Measurements from ENCODE around the gene EPB41L1. TPM values are rescaled to one million over a fixed set of nuclear protein-coding genes. Genes with fewer than 3 reads are reported as not detected.

EPB41L1 gene
- polyA plus RNA-seq, 3 donors: 0.05 TPM; not detected in 2

DNA sequence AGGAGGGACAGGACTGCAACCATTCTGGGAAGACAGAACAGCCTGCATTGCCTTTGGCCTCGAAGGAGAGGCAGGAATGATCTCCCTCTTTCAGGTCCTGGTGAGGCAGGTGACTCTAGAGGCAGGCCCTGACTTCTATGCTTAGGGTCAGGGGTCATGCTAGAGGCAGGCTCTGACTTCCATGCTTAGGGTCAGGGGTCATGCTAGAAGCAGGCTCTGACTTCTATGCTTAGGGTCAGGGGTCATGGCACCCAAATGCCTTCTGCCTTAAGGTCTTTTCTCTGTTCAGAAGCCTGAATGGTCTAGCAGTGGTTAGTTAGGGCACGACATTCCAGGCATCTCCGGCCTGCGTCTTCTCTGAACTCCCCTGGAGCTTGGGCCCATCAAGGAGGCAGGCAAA lies 46.7 kb downstream of the EPB41L1 start:
- 97% methylated on average over 3 of the region's 4 CpGs for WGBS (ENCODE audit: insufficient coverage)
- Histone ChIP-seq H2AFZ (ENCODE audit: insufficient read depth, low read depth, low read length, poor library complexity, severe bottlenecking) (no peak overlapping the region), H3K36me3 (replicated peaks in 1 of 2; ENCODE audit: control insufficient read depth in 1 of 2, insufficient read depth in 2 of 2, low read length in 2 of 2) (no peaks in the 10 kb centered on the region), H4K20me1 (ENCODE audit: insufficient read depth, low read length) (peaks cover 3% of the 10 kb centered on the region), H3K27me3 (ENCODE audit: control insufficient read depth in 2 of 2, insufficient read depth in 2 of 2, low read length in 2 of 2) (peaks cover 0 to 4% of the 10 kb centered on the region in 2 donors), H3K4me3 (replicated peaks in 1 of 3; ENCODE audit: low read depth in 2 of 3, low read length in 3 of 3) (no peak overlapping the region), H3K4me2 (replicated peaks; ENCODE audit: extremely low read depth, low read length, poor library complexity, severe bottlenecking) (no peak overlapping the region), H3K27ac (ENCODE audit: low read depth in 1 of 2, low read length in 2 of 2) (no peak overlapping the region), H3K4me1 (ENCODE audit: control insufficient read depth in 1 of 2, insufficient read depth in 2 of 2, low read length in 2 of 2) (no peaks in the 10 kb centered on the region), H3K9ac (ENCODE audit: insufficient read depth, low read length, poor library complexity, severe bottlenecking) (no peak overlapping the region), H3K9me3 (replicated peaks in 1 of 2; ENCODE audit: control insufficient read depth in 1 of 2, insufficient read depth in 1 of 2, low read length in 2 of 2) (no peaks in the 10 kb centered on the region), H3K79me2 (ENCODE audit: insufficient read depth, low read length) (no peaks in the 10 kb centered on the region)
- TF ChIP-seq, protein P1, sequence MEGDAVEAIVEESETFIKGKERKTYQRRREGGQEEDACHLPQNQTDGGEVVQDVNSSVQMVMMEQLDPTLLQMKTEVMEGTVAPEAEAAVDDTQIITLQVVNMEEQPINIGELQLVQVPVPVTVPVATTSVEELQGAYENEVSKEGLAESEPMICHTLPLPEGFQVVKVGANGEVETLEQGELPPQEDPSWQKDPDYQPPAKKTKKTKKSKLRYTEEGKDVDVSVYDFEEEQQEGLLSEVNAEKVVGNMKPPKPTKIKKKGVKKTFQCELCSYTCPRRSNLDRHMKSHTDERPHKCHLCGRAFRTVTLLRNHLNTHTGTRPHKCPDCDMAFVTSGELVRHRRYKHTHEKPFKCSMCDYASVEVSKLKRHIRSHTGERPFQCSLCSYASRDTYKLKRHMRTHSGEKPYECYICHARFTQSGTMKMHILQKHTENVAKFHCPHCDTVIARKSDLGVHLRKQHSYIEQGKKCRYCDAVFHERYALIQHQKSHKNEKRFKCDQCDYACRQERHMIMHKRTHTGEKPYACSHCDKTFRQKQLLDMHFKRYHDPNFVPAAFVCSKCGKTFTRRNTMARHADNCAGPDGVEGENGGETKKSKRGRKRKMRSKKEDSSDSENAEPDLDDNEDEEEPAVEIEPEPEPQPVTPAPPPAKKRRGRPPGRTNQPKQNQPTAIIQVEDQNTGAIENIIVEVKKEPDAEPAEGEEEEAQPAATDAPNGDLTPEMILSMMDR (IDR thresholded peaks at IDR 0.05): no peak
- intact Hi-C loops (cut with micrococcal nuclease): loop anchor here in 1 of 2 donors (5.0 kb wide), 1 partner anchor 241 kb away; no protein-coding TSS in a partner anchor
- Mint-ChIP-seq H3K9me3 (no peaks in the 10 kb centered on the region), H3K4me3 (no peak overlapping the region), H3K27ac (no peak overlapping the region), H3K4me1 (peaks cover 7% of the 10 kb centered on the region), H3K27me3 (ENCODE audit: low read depth in 3 of 3) (peaks cover 5 to 7% (median 6%) of the 10 kb centered on the region in 3 donors), H3K36me3 (no peaks in the 10 kb centered on the region)
- no peak for DNase-seq

DNA sequence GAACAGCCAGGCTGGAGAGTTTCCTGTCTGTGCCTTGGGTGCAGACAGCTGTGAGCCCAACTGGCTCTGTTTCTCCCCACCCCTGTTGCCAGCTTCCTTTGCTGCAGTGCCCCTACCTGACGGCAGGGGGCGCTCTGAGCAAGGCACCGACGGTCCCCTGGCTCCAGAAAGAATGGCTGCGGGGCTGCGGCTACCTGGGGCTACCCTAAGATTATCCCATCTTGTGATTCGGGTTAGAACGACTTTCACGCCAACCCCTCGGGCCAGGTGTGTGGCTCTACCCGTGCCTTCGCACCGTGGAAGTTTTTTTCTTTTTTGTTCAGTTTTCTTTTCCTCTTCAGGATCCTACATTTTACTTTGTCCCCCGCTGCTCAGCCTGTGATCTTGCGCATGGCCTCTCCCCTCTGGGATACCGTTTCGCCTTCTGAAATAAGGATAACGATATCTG lies 48.4 kb downstream of the EPB41L1 start:
- no peaks in the 10 kb centered on the region for H3K9me3 Mint-ChIP-seq

More for the DNA sequence above, 48.4 kb downstream of the EPB41L1 start:
- Mint-ChIP-seq H3K4me3 (peak overlapping the region in 1 of 2 donors; percentile 35), H3K4me1 (peaks cover 7% of the 10 kb centered on the region), H3K36me3 (no peaks in the 10 kb centered on the region), H3K27me3 (ENCODE audit: low read depth in 3 of 3) (peaks cover 5 to 8% (median 6%) of the 10 kb centered on the region in 3 donors), H3K27ac (peak overlapping the region in 1 of 7 donors; percentile 51)
- Histone ChIP-seq H3K79me2 (ENCODE audit: insufficient read depth, low read length) (no peaks in the 10 kb centered on the region), H3K4me1 (ENCODE audit: control insufficient read depth in 1 of 2, insufficient read depth in 2 of 2, low read length in 2 of 2) (no peaks in the 10 kb centered on the region), H4K20me1 (ENCODE audit: insufficient read depth, low read length) (peaks cover 3% of the 10 kb centered on the region), H3K4me2 (replicated peaks; ENCODE audit: extremely low read depth, low read length, poor library complexity, severe bottlenecking) (no peak overlapping the region), H3K4me3 (replicated peaks in 1 of 3; ENCODE audit: low read depth in 2 of 3, low read length in 3 of 3) (no peak overlapping the region), H3K27me3 (ENCODE audit: control insufficient read depth in 2 of 2, insufficient read depth in 2 of 2, low read length in 2 of 2) (peaks cover 0 to 4% of the 10 kb centered on the region in 2 donors), H2AFZ (ENCODE audit: insufficient read depth, low read depth, low read length, poor library complexity, severe bottlenecking) (peak overlapping the region; percentile 0), H3K27ac (ENCODE audit: low read depth in 1 of 2, low read length in 2 of 2) (no peak overlapping the region), H3K36me3 (replicated peaks in 1 of 2; ENCODE audit: control insufficient read depth in 1 of 2, insufficient read depth in 2 of 2, low read length in 2 of 2) (no peaks in the 10 kb centered on the region), H3K9me3 (replicated peaks in 1 of 2; ENCODE audit: control insufficient read depth in 1 of 2, insufficient read depth in 1 of 2, low read length in 2 of 2) (no peaks in the 10 kb centered on the region), H3K9ac (ENCODE audit: insufficient read depth, low read length, poor library complexity, severe bottlenecking) (no peak overlapping the region)
- TF ChIP-seq, protein P1 (IDR thresholded peaks at IDR 0.05): peak; percentile 99
- WGBS (ENCODE audit: insufficient coverage): 31% methylated on average over 12 of the region's 18 CpGs
- intact Hi-C loops (cut with micrococcal nuclease): loop anchor here in 1 of 2 donors (5.0 kb wide), 1 partner anchor 239 kb away; no protein-coding TSS in a partner anchor
- peak; percentile 40 to 59 (median 49) for DNase-seq

Data from CD14-positive monocyte (primary cell).